Stimulated activated CD4-positive, alpha-beta T cell treated with anti-CD3 and anti-CD28 coated beads, Interleukin-1b, Interleukin-23, amount 100 ng/mL, for 1 hour (primary cell): ENCODE data around the gene LYPD5.
A peak's percentile ranks its signal among the peaks of the same experiment; 100 is the strongest.
"Not testable (repeated sequence)": the region's sequence is repeated elsewhere in the genome, so short reads cannot be mapped to it uniquely, and the experiment has no call there.

Experiments
- DNase-seq, 2 donors: peaks; one replicate each; pipeline ENCODE4 v3.0.0-alpha.2; 2020; ENCODE audit warnings: low read depth in 2 of 2

Gene LYPD5

GRCh38 chr19:43806401-43806800, 4.2 kb upstream of the LYPD5 start:
- not testable (repeated sequence) for DNase-seq

DNA sequence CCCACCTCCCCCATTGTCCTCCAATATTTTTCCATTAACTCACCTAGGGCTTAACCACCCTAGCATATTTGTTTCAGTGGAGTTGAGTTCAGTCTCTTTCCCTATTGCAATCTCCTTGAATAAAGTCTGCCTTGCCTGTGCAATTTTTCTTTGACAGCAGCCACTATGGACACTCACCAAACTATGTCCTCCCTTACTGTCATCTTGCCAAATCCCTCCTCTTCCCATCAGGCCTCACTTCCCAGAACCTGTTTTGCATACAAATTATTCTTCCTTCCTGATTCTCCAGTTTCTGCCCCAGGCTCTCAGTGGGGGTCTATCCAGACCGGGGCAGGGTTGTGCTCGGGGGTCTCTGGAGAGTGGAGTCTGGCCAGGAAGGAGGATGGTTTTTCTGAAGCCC, 2.2 kb upstream of the LYPD5 start:
- DNase-seq: no peak

- DNase-seq: no peak
Measured at GRCh38 chr19:43799502-43800142, 2.6 kb downstream of the LYPD5 start.

GRCh38 chr19:43798546-43799409, 3.5 kb downstream of the LYPD5 start:
- DNase-seq: no peak

DNA sequence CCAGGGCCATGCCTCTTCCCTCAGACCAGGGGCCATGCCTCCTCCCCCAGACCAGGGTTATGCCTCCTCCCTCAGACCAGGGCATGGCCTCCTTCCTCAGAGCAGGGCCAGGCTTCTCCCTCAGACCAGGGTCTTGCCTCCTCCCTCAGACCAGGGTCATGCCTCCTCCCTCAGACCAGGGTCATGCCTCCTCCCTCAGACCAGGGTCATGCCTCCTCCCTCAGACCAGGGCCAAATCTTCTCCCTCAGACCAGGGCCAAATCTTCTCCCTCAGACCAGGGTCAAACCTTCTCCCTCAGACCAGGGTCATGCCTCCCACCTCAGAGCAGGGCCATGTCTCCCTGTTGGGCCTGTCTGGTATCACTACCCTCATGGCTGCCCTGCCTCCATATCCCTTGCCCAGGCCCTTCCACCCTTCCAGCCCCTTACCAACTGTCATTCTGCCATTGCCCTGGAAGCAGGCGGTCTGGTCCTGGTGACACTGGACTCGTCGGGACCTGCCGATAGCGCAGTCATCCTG, 4.2 kb downstream of the LYPD5 start:
- no peak for DNase-seq

DNA sequence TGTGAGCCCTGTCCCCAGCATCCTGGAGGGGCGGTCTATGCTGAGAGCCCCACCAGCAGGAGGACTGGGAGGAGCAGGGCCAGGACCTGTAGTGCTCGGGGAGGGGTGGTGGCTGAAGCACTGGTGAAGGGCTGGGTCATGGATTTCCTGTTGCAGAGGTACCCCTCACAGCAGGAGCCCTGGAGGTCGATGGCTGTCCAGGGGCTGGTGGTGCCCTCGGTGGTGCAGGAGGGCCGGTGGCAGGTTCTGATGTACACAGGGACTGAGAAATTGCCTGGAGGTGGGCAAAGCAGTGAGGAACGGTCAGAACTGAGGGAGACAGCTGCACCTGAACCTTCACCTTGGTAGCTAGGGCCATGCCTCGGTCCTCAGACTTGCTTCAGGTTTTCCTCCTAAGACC, 4.7 kb downstream of the LYPD5 start:
- no peak for DNase-seq

DNA sequence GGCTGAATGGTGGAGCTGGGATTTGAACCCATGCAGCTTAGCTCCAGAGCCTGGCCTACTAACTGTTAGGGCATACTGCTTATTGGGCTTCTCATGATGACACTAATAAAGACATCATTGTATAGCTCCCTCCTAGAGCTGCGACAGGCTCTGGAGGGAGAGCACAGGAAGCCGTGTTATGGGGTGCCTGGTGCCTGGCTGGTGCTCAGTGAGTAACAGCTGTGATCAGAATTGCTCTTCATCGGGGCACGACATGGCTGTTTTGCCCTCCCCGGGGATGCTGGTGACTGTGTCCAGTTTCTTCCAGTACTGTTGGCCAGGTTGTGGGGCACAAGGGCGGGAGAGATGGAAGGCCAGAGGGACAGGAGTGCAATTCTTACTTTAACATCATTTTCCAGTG, 5.1 kb downstream of the LYPD5 start:
- DNase-seq: no peak

DNA sequence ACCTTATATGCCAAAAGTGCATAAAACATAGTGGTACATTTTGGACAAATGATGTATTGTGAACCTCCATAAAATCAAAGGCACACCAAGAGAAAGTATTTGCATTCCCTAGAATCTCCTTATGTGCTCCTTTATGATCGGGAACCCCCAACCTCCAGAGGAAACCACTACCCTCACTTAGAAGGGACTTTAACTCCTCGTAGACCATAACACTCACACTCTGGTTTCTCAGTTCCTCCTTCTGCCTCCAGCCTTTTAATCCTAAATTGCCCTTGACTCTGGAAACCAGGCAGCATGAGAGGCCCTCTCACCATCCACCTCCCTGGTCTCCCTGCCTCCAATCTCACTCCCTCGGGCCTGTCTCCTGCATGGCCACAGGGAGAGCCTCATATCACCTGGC, 11.7 kb downstream of the LYPD5 start:
- no peak for DNase-seq

DNA sequence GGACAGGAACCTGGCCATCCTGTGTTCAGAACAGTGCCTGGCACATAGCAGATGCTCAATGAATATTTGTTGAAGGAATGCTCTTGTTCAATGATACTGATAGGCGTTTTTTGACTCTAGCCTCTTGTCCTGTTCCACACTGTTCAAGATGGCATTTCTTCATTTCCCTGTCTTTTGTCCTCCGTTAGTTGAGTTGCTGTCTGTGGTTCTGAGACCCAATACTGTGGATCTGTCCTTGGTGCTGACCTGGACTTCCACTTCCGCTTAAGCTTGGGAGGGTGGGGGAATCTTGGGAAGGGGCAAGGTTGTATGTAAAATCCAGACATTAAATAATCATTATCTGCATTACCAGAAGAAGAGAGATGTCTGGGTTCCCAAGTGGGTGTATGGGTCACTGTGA, 13.2 kb downstream of the LYPD5 start:
- DNase-seq: no peak

- no peak for DNase-seq
Measured at GRCh38 chr19:43786665-43787064, 15.6 kb downstream of the LYPD5 start.

GRCh38 chr19:43784981-43785808, 17.1 kb downstream of the LYPD5 start:
- DNase-seq: no peak

DNA sequence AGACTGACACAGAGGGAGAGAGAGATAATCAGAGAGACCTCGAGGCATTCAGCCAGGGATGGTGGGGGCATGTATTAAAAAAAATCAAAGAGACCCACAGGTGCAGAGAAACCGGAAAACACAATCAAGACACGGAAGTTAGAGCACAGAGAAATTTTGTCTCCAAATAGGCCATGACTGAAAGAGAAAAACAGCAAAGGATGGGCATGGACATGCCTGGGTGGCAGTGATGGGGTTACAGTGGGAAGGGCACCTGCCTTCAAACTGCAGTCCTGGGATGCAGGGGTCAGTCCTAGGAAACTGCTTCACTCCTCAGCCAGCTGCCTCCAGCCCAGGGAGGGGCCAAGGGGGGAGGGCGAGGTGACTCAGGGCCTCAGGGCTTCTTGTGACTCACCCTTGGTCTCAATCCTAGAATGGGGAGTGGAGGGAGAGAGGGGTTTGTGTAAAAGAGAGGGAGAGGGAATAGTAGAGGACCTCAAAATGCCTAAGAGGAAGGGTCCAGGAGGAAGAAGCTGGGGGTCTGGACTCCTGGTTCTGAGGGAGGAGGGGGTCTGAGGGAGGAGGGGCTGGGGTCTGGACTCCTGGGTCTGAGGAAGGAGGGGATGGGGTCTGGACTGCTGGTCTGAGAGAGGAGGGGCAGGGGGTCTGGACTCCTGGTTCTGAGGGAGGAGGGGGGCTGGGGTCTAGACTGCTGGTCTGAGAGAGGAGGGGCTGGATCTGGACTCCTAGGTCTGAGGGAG, 17.8 kb downstream of the LYPD5 start:
- peak in 1 of 2 donors; percentile 51 for DNase-seq

DNA sequence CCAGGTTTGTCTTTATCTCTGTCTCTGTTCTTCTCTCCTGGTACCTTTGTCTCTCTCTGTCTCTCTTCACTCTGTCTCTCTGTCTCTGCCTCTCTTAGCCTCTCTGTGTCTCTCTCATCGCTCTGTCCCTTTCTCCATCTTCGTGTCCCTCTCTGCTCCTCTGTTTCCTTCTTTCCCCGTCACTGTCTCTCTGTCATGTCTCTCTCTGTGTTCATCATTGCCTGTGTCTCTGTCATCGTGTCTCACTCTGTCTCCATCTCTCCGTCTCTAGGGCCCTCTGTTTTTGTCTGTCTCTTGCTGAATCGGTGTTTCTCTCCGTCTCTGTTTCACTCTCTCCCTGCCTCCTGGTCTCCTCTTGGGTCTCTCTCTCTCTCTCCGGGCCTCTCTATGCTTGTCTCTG, 18.6 kb downstream of the LYPD5 start:
- no peak for DNase-seq

DNA sequence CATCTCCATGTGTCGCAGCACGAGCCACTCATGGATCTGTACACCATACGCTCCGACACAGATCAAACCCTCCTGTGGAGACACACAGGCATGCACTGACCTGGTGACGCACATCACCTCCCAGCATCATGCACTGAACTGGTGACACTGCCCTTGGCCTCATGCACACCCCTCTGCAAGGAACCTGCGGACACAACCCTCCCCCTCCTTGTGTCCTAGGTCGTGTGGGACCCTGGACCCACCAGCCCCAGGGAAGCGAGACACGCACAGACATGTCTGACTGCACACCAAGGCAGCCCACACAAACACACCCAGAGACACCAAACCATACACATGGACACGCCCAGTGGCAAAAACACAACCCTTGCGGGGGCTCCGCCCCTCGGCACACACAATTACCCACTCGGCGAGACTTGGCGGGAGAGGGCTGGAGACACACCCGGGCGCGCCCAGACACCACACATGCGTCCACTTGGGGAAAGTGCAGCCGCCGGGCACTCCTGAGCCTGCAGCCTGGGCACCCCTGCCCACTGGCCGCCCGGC, 19.5 kb downstream of the LYPD5 start:
- DNase-seq: no peak

GRCh38 chr19:43782311-43782660, 20.0 kb downstream of the LYPD5 start:
- DNase-seq: no peak

- no peak for DNase-seq
Measured at GRCh38 chr19:43781630-43782310, 20.5 kb downstream of the LYPD5 start.

DNA sequence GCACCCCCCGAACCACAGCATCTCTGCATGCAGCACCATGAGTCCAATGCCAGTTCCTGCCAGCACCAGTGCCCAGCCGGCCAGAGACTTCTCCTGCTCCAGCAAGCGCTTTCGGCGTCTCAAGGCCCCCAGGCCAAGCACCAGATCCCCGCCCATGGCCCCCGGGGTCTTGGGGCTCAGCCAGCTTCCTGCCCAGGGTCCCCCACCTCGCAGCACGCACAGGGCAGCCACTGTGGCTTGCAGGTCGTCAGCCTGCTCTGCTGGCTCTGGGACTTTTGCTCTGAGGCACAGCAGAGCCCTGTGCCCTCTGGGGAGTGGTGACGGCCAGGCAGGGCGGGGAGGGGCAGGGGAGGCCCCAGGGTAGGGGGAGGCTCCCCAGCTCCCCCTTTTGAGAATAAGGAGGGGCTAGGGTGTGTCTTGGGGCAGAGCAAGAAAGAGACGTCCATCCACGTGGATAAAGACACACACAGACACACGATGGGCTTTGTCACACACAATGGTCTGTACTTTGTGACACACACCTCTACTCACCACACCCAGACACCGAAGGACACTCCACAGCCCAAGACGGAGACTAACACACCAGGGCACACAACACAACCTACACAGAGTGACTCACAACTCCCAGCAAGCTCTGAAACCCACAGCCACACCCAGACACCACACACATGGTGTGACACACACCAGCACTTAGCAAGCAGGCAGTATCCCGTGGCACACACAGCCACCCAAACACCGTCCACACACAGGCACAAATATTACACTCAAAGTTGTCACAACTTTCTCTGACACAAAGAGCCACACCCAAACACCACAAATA, 21.3 kb downstream of the LYPD5 start, which contains the start of gene KCNN4:
KCNN4 (minus strand) TSS at position 268 of the 820 bp plus-strand sequence; CDS start at position 156, 112 bp downstream.
- DNase-seq: peak in 1 of 2 donors; percentile 48

GRCh38 chr19:43779820-43780219, 22.4 kb downstream of the LYPD5 start:
- no peak for DNase-seq

GRCh38 chr19:43779147-43779819, 23.0 kb downstream of the LYPD5 start:
- no peak for DNase-seq
